Thyroid gland (tissue), 4 donors: ENCODE results near the gene GRAMD4. TPM values are rescaled to one million over a fixed set of nuclear protein-coding genes. Genes with fewer than 3 reads are reported as not detected.

Experiments used
- DNase-seq, 2 donors: peaks; one replicate each; pipeline ENCODE4 v3.0.0-alpha.2; 2019
- H3K27ac ChIP-seq, 3 donors: fragments of 200-600 bp; sonication (generic); 1 replicate in 2 of 3; 2 replicates in 1 of 3; pipeline ENCODE4 v1.5.1; 2016 to 2019; ENCODE audit warnings: mild to moderate bottlenecking in 1 of 3, moderate library complexity in 1 of 3
- H3K27me3 ChIP-seq: fragments of 200-600 bp; sonication (generic); one replicate; pipeline ENCODE4 v1.5.1; 2019
- H3K36me3 ChIP-seq, 2 donors: fragments of 200-600 bp; sonication (generic); one replicate each; pipeline ENCODE4 v1.5.1; 2016 to 2019
- H3K4me1 ChIP-seq, 2 donors: fragments of 200-600 bp; sonication (generic); one replicate each; pipeline ENCODE4 v1.5.1; 2017 to 2019
- H3K4me3 ChIP-seq, 3 donors: fragments of 200-600 bp; sonication (generic); replicated peaks in 1 of 3; 1 replicate in 2 of 3; 2 replicates in 1 of 3; pipeline ENCODE4 v1.5.1; 2016; ENCODE audit warnings: mild to moderate bottlenecking in 1 of 3
- H3K9me3 ChIP-seq: fragments of 200-600 bp; sonication (generic); one replicate; pipeline ENCODE4 v1.5.1; 2017
- POLR2A ChIP-seq, 2 donors: fragments of 450-650 bp; IDR thresholded peaks; one replicate each; pipeline ENCODE4 v1.6.1; 2017; ENCODE audit warnings: antibody characterized with exemption in 2 of 2, mild to moderate bottlenecking in 2 of 2, moderate library complexity in 1 of 2
- WGBS, 2 donors: methylation state at CpG; one replicate each; pipeline ENCODE4 v1.1.5; 2017; 5-methylcytosine and 5-hydroxymethylcytosine counted together
- intact Hi-C: fragments of 100-400 bp; cut with DNase I; formaldehyde crosslinking; loops from one replicate; pipeline ENCODE4 v1.15.1; 2023
- total RNA-seq, 4 donors: library from RNA; depleted of rRNA; stranded (reverse); fragments of >200 nt; gene quantifications; one replicate each; pipeline ENCODE4 v1.2.3, GENCODE V29; 2016
- TF ChIP-seq, protein P1 (sequence below), 6 experiments: fragments of 200-600 bp in 3 of 6; fragments of 450-650 bp in 3 of 6; sonication (generic) in 3 of 6; IDR thresholded peaks; one replicate each; pipeline ENCODE4 v1.5.1; 2016 to 2019; ENCODE audit warnings: antibody characterized with exemption in 6 of 6, mild to moderate bottlenecking in 2 of 6, inconsistent platforms in 1 of 6, moderate library complexity in 1 of 6

GRAMD4 gene
- total RNA-seq, 4 donors from 2014 or later: 33.5 to 193 (median 62.1) TPM

DNA sequence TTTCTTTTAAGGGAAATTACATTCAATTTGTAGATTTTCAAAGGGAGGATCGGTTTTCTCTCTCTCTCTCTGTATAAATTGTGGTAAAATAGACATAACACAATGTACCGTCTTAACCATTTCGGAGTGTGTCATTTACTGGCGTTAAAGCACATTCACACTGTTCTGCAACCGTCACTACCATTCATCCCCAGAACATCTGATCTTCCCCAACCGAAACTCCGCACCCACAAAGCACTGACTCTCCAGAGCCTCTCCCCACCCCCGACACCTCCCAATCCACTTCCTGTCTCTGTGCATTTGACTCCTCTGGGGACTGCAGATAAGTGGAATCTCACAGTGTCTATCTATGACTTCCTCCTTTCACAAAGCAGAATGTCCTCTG is 15.9 kb upstream of the GRAMD4 start:
- H3K27me3 ChIP-seq: no peaks in the 10 kb centered on the region
- H3K4me3 ChIP-seq: no peak overlapping the region
- H3K27ac ChIP-seq: no peak overlapping the region
- intact Hi-C loops: no loop called here
- H3K4me1 ChIP-seq: peaks cover 10 to 17% of the 10 kb centered on the region in 2 donors
- TF ChIP-seq, protein P1, sequence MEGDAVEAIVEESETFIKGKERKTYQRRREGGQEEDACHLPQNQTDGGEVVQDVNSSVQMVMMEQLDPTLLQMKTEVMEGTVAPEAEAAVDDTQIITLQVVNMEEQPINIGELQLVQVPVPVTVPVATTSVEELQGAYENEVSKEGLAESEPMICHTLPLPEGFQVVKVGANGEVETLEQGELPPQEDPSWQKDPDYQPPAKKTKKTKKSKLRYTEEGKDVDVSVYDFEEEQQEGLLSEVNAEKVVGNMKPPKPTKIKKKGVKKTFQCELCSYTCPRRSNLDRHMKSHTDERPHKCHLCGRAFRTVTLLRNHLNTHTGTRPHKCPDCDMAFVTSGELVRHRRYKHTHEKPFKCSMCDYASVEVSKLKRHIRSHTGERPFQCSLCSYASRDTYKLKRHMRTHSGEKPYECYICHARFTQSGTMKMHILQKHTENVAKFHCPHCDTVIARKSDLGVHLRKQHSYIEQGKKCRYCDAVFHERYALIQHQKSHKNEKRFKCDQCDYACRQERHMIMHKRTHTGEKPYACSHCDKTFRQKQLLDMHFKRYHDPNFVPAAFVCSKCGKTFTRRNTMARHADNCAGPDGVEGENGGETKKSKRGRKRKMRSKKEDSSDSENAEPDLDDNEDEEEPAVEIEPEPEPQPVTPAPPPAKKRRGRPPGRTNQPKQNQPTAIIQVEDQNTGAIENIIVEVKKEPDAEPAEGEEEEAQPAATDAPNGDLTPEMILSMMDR (IDR thresholded peaks at IDR 0.05): no peak
- no peak for TF ChIP-seq POLR2A (IDR thresholded peaks at IDR 0.05)
- whole genome bisulfite sequencing, 2 donors: 76 to 81% methylated on average over 8 of the region's 8 CpGs
- no peaks in the 10 kb centered on the region for H3K36me3 ChIP-seq
- no peak for DNase-seq
- H3K9me3 ChIP-seq: no peaks in the 10 kb centered on the region

DNA sequence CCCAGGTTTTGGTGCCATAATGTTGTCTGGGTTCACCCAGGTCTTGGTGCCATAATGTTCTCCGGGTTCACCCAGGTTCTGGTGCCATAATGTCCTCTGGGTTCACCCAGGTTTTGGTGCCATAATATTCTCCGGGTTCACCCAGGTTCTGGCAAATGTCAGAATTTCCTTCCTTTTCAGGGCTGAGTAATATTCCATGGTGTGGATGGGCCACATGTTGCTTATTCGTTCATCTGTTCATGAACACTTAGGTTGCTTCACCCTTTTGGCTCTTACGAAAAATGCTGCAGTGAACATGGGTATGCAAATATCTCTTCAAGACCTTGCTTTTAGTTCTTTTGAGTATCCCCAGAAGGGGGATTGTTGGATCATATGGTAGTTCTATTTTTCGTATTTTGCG is 15.1 kb upstream of the GRAMD4 start:
- Histone ChIP-seq H3K9me3 (no peaks in the 10 kb centered on the region), H3K36me3 (no peaks in the 10 kb centered on the region), H3K4me1 (peaks cover 9 to 18% of the 10 kb centered on the region in 2 donors), H3K4me3 (no peak overlapping the region), H3K27ac (no peak overlapping the region), H3K27me3 (no peaks in the 10 kb centered on the region)
- intact Hi-C loops: no loop called here
- 96 to 100% methylated on average over 6 of the region's 6 CpGs for WGBS, 2 donors
- TF ChIP-seq POLR2A (IDR thresholded peaks at IDR 0.05): no peak
- TF ChIP-seq, protein P1 (IDR thresholded peaks at IDR 0.05): no peak
- DNase-seq: no peak

DNA sequence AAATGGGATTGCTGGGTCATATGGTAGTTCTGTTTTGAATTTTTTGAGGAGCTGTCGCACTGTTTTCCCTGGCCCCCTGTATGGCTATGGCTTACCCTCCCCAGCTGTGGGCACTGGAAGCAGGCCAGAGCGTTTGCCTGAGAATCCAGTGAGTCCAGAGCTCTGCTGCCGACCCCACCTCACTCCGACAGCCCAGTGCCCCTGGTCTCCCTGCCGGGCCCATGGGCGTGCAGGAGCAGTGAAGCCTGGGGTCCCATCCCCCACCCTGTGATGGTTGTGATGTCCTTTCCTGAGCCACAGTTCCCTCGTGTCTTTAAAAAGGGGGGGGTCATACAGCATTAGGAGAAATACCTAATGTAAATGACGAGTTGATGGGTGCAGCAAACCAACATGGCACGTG is 13.3 kb upstream of the GRAMD4 start:
- Histone ChIP-seq H3K36me3 (no peaks in the 10 kb centered on the region), H3K4me3 (no peak overlapping the region), H3K9me3 (no peaks in the 10 kb centered on the region), H3K27me3 (no peaks in the 10 kb centered on the region), H3K27ac (no peak overlapping the region), H3K4me1 (peaks cover 9 to 25% of the 10 kb centered on the region in 2 donors)
- no peak for DNase-seq
- intact Hi-C loops: no loop called here
- TF ChIP-seq POLR2A (IDR thresholded peaks at IDR 0.05): no peak
- TF ChIP-seq, protein P1 (IDR thresholded peaks at IDR 0.05): no peak
- 60 to 67% methylated on average over 9 of the region's 9 CpGs for WGBS, 2 donors

DNA sequence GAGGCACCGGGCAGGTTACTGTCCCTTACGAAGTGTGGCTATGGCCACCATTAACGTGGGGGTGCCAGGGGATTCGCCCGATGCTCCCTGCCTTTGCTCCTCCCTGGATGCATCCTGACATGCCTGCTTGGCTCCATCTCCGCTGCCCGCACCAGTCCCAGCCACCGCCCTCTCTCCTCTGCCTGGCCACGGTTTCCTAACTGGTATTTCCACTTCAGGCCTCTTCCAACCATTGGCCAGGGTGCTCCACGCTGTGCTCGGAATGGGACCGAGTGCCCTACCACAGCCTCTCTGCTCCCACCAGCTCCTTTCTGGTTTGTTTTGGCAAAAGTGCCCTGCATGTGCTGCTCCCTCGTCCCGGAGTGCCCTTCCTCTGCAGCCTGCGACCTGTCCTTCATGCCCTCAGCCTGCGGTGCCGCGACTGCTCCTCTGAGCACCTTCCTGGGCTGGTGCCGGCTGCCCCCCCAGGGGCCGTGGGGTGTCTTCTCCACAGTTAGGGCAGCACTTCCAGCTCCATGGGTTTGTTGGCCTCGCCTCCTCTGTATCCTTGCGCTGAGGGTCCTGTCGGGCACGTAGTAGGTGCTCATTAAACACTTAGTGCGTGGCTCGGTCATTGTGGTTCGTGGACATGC is 12.6 kb upstream of the GRAMD4 start:
- peaks cover 14 to 31% of the 10 kb centered on the region in 2 donors for H3K4me1 ChIP-seq
- H3K4me3 ChIP-seq: no peak overlapping the region
- DNase-seq: peak; percentile 78 to 83
- H3K9me3 ChIP-seq: no peaks in the 10 kb centered on the region
- H3K27ac ChIP-seq: peak overlapping the region in 1 of 3 donors; percentile 42
- no peaks in the 10 kb centered on the region for H3K27me3 ChIP-seq
- H3K36me3 ChIP-seq: no peaks in the 10 kb centered on the region
- TF ChIP-seq POLR2A (IDR thresholded peaks at IDR 0.05): no peak
- TF ChIP-seq, protein P1 (IDR thresholded peaks at IDR 0.05): no peak
- intact Hi-C loops: no loop called here
- WGBS, 2 donors: 51 to 57% methylated on average over 20 to 24 of the region's 27 CpGs

DNA sequence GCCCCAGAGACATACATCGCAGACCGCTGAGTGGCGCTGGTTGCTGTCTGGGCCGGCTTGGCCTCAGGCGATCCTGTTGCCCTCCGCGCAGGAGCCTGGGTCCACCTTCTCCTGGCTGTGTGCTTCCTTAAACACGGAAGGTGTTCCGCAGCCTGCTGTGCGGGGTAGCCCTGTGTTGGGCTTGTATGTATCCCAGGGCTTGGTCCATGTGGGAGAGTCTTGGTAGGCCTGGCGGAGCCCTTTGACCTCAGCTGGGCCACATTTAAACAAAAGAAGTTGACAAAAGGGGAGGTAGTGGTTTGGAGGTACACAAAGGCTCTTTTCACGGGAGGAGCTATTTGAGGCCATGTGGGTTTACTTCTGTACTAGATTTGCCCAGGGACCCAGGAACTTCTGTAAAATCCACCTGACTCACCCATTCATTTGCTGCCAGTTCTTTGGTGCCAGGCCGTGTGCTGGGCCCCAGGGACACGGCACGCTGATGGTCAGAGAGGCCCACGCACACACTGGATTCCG is 11.0 kb upstream of the GRAMD4 start:
- Histone ChIP-seq H3K4me3 (no peak overlapping the region), H3K27ac (no peak overlapping the region), H3K9me3 (no peaks in the 10 kb centered on the region), H3K36me3 (no peaks in the 10 kb centered on the region), H3K4me1 (peaks cover 22 to 45% of the 10 kb centered on the region in 2 donors), H3K27me3 (no peaks in the 10 kb centered on the region)
- DNase-seq: no peak
- intact Hi-C loops: no loop called here
- 94 to 97% methylated on average over 17 of the region's 17 CpGs for WGBS, 2 donors
- TF ChIP-seq, protein P1 (IDR thresholded peaks at IDR 0.05): no peak
- no peak for TF ChIP-seq POLR2A (IDR thresholded peaks at IDR 0.05)
